ENCODE results near the gene TEX35. TPM values are rescaled to one million over a fixed set of nuclear protein-coding genes. Genes with fewer than 3 reads are reported as not detected.

TEX35 gene
- not detected in 2 replicates for polyA plus RNA-seq (2011; rRNA removed)
- not detected in 2 replicates for polyA minus RNA-seq (2011; rRNA and poly(A)+ RNA removed)

- H3K27me3 ChIP-seq (ENCODE audit: control insufficient read depth, insufficient read depth, low read length), result no peaks in the 10 kb centered on the region; the same call in 1 of the 2 replicates
- H3K4me3 ChIP-seq (ENCODE audit: low read depth, low read length), result no peak within 1 kb of the TSS
- CTCF ChIA-PET, result interaction anchor here (1.0 to 10.4 kb wide), 3 partner anchors 9 to 200 kb away, joined by 3 to 91 read pairs (median 3); no protein-coding TSS in a partner anchor
- DNase-seq (ENCODE audit: low read depth), result no peak
- no peaks in the 10 kb centered on the region for H3K36me3 ChIP-seq (ENCODE audit: control insufficient read depth, insufficient read depth, low read length)
- POLR2A ChIA-PET, result no interaction called here
- no peak for TF ChIP-seq CTCF (IDR thresholded peaks at IDR 0.05; ENCODE audit: insufficient read depth, low read depth, low read length)
Measured at GRCh38 chr1:178512566-178513277, at the start of gene TEX35. Gene TEX35 (plus strand): TSS chr1:178513109. CDS start chr1:178513189, 80 bp downstream.

- H3K4me3 ChIP-seq (ENCODE audit: low read depth, low read length), result no peak overlapping the region
- no peak for TF ChIP-seq CTCF (IDR thresholded peaks at IDR 0.05; ENCODE audit: insufficient read depth, low read depth, low read length)
- H3K36me3 ChIP-seq (ENCODE audit: control insufficient read depth, insufficient read depth, low read length), result peaks cover 5% of the 10 kb centered on the region
- no peak for DNase-seq (ENCODE audit: low read depth)
- CTCF ChIA-PET, result interaction anchor here (1.8 kb wide), 1 partner anchor 37 kb away, joined by 5 read pairs; no protein-coding TSS in a partner anchor
- POLR2A ChIA-PET, result no interaction called here
- no peaks in the 10 kb centered on the region for H3K27me3 ChIP-seq (ENCODE audit: control insufficient read depth, insufficient read depth, low read length)
Measured at GRCh38 chr1:178464141-178464540, 48.8 kb upstream of the TEX35 start.

GRCh38 chr1:178464566-178464965 lies 48.3 kb upstream of the TEX35 start:
- DNase-seq (ENCODE audit: low read depth), result no peak
- ChIA-PET CTCF (interaction anchor here (0.9 to 1.8 kb wide), 2 partner anchors 37 to 165 kb away, joined by 3 to 5 read pairs; no protein-coding TSS in a partner anchor), POLR2A (no interaction called here)
- Histone ChIP-seq H3K27me3 (ENCODE audit: control insufficient read depth, insufficient read depth, low read length) (no peaks in the 10 kb centered on the region), H3K36me3 (ENCODE audit: control insufficient read depth, insufficient read depth, low read length) (peaks cover 5% of the 10 kb centered on the region), H3K4me3 (ENCODE audit: low read depth, low read length) (no peak overlapping the region)
- TF ChIP-seq CTCF (IDR thresholded peaks at IDR 0.05; ENCODE audit: insufficient read depth, low read depth, low read length), result no peak

GRCh38 chr1:178465011-178465410 lies 47.9 kb upstream of the TEX35 start:
- no peak for TF ChIP-seq CTCF (IDR thresholded peaks at IDR 0.05; ENCODE audit: insufficient read depth, low read depth, low read length)
- ChIA-PET POLR2A (no interaction called here), CTCF (interaction anchor here (0.9 to 1.8 kb wide), 2 partner anchors 37 to 166 kb away, joined by 3 to 5 read pairs; no protein-coding TSS in a partner anchor)
- no peaks in the 10 kb centered on the region for H3K27me3 ChIP-seq (ENCODE audit: control insufficient read depth, insufficient read depth, low read length)
- H3K4me3 ChIP-seq (ENCODE audit: low read depth, low read length), result no peak overlapping the region
- DNase-seq (ENCODE audit: low read depth), result peak; percentile 20
- H3K36me3 ChIP-seq (ENCODE audit: control insufficient read depth, insufficient read depth, low read length), result peaks cover 5% of the 10 kb centered on the region

- TF ChIP-seq CTCF (IDR thresholded peaks at IDR 0.05; ENCODE audit: insufficient read depth, low read depth, low read length), result no peak
- ChIA-PET CTCF (no interaction called here), POLR2A (no interaction called here)
- no peak for DNase-seq (ENCODE audit: low read depth)
- no peak overlapping the region for H3K4me3 ChIP-seq (ENCODE audit: low read depth, low read length)
- H3K36me3 ChIP-seq (ENCODE audit: control insufficient read depth, insufficient read depth, low read length), result peaks cover 6% of the 10 kb centered on the region
- no peaks in the 10 kb centered on the region for H3K27me3 ChIP-seq (ENCODE audit: control insufficient read depth, insufficient read depth, low read length)
Measured at GRCh38 chr1:178467837-178468236, 45.1 kb upstream of the TEX35 start.

Data from BJ (cell line).